HG03025 (cell line): ENCODE results near the gene YJU2.
"Not testable (repeated sequence)": the region's sequence is repeated elsewhere in the genome, so short reads cannot be mapped to it uniquely, and the experiment has no call there.

Experiments
- ATAC-seq: cut with Tn5 transposase; IDR thresholded peaks from one replicate; pipeline ENCODE4 v1.9.1; 2021; ENCODE audit warnings: mild to moderate bottlenecking, moderate library complexity; ENCODE audit not compliant: unreplicated experiment, low FRiP score

YJU2 gene

GRCh38 chr19:4267101-4267900, 20.4 kb downstream of the YJU2 start:
- no peak for ATAC-seq

GRCh38 chr19:4267901-4268815, 21.3 kb downstream of the YJU2 start:
- no peak for ATAC-seq

GRCh38 chr19:4268816-4269430, 22.0 kb downstream of the YJU2 start:
- no peak for ATAC-seq

- no peak for ATAC-seq
Observed at GRCh38 chr19:4272894-4273293, 26.0 kb downstream of the YJU2 start.

GRCh38 chr19:4274321-4274686, 27.4 kb downstream of the YJU2 start:
- ATAC-seq: not testable (repeated sequence)

- no peak for ATAC-seq
Observed at GRCh38 chr19:4277191-4277696, 30.4 kb downstream of the YJU2 start.

GRCh38 chr19:4278010-4278409, 31.1 kb downstream of the YJU2 start:
- ATAC-seq: no peak

- no peak for ATAC-seq
Observed at GRCh38 chr19:4278419-4279266, 31.8 kb downstream of the YJU2 start, which contains the start of gene SHD. TSS of gene SHD (plus strand) at chr19:4279266. CDS start at chr19:4280064, 798 bp downstream.

GRCh38 chr19:4279267-4279529, 32.3 kb downstream of the YJU2 start:
- ATAC-seq: no peak

GRCh38 chr19:4279530-4280422, 32.9 kb downstream of the YJU2 start:
- ATAC-seq: no peak

- no peak for ATAC-seq
Observed at GRCh38 chr19:4284176-4284958, 37.5 kb downstream of the YJU2 start.

- ATAC-seq: no peak
Observed at GRCh38 chr19:4284974-4285373, 38.1 kb downstream of the YJU2 start.

- not testable (repeated sequence) for ATAC-seq
Observed at GRCh38 chr19:4286141-4286540, 39.3 kb downstream of the YJU2 start.

GRCh38 chr19:4288091-4288777, 41.4 kb downstream of the YJU2 start:
- no peak for ATAC-seq

GRCh38 chr19:4291184-4291732, 44.4 kb downstream of the YJU2 start:
- ATAC-seq: no peak

- no peak for ATAC-seq
Observed at GRCh38 chr19:4292515-4292914, 45.6 kb downstream of the YJU2 start.

GRCh38 chr19:4294389-4294788, 47.5 kb downstream of the YJU2 start:
- no peak for ATAC-seq
